Ammon's horn (tissue), 1 donor: ENCODE results near the gene USP17L21.
"Not testable (repeated sequence)": the region's sequence is repeated elsewhere in the genome, so short reads cannot be mapped to it uniquely, and the experiment has no call there.

Experiments used
- DNase-seq: peaks from one replicate; pipeline ENCODE4 v3.0.0-alpha.2; 2016; ENCODE audit warnings: low spot score

USP17L21 gene, protein sequence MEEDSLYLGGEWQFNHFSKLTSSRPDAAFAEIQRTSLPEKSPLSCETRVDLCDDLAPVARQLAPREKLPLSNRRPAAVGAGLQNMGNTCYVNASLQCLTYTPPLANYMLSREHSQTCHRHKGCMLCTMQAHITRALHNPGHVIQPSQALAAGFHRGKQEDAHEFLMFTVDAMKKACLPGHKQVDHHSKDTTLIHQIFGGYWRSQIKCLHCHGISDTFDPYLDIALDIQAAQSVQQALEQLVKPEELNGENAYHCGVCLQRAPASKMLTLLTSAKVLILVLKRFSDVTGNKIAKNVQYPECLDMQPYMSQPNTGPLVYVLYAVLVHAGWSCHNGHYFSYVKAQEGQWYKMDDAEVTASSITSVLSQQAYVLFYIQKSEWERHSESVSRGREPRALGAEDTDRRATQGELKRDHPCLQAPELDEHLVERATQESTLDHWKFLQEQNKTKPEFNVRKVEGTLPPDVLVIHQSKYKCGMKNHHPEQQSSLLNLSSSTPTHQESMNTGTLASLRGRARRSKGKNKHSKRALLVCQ

GRCh38 chr4:9262572-9262971 is at the start of gene USP17L21:
Gene USP17L21 (plus strand): TSS chr4:9262872. CDS start chr4:9262872, 0 bp downstream.
- DNase-seq = not testable (repeated sequence)

GRCh38 chr4:9214701-9215100 is 48.0 kb upstream of the USP17L21 start:
- DNase-seq = not testable (repeated sequence)

DNA sequence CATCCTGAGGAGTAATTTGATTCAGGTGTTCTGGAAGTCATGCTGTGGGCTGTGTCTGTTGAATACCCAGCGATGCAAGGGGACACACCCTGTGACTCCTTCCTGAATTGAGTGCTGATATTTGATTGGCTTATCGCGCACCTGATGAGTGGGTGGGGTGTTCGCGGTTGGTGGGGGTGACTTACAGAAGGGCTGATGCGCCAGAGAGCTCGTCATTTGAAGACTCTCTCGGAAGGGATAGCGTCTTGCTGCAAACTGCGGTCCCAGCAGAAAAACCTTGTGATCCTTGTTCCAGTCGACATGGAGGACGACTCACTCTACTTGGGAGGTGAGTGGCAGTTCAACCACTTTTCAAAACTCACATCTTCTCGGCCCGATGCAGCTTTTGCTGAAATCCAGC is 47.6 kb upstream of the USP17L21 start, which contains the start of gene USP17L11:
TSS of gene USP17L11 (plus strand) at position 301 of the 400 bp plus-strand sequence. CDS start at position 301, 0 bp downstream.
- DNase-seq = not testable (repeated sequence)

DNA sequence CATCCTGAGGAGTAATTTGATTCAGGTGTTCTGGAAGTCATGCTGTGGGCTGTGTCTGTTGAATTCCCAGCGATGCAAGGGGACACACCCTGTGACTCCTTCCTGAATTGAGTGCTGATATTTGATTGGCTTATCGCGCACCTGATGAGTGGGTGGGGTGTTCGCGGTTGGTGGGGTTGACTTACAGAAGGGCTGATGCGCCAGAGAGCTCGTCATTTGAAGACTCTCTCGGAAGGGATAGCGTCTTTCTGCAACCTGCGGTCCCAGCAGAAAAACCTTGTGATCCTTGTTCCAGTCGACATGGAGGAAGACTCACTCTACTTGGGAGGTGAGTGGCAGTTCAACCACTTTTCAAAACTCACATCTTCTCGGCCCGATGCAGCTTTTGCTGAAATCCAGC is 42.8 kb upstream of the USP17L21 start, which contains the start of gene USP17L12:
TSS of gene USP17L12 (plus strand) at position 301 of the 400 bp plus-strand sequence. CDS start at position 301, 0 bp downstream.
- not testable (repeated sequence) for DNase-seq

DNA sequence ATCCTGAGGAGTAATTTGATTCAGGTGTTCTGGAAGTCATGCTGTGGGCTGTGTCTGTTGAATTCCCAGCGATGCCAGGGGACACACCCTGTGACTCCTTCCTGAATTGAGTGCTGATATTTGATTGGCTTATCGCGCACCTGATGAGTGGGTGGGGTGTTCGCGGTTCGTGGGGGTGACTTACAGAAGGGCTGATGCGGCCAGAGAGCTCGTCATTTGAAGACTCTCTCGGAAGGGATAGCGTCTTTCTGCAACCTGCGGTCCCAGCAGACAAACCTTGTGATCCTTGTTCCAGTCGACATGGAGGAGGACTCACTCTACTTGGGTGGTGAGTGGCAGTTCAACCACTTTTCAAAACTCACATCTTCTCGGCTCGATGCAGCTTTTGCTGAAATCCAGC is 38.1 kb upstream of the USP17L21 start, which contains the start of gene USP17L13:
TSS of gene USP17L13 (plus strand) at position 301 of the 400 bp plus-strand sequence. CDS start at position 301, 0 bp downstream.
- DNase-seq = not testable (repeated sequence)

DNA sequence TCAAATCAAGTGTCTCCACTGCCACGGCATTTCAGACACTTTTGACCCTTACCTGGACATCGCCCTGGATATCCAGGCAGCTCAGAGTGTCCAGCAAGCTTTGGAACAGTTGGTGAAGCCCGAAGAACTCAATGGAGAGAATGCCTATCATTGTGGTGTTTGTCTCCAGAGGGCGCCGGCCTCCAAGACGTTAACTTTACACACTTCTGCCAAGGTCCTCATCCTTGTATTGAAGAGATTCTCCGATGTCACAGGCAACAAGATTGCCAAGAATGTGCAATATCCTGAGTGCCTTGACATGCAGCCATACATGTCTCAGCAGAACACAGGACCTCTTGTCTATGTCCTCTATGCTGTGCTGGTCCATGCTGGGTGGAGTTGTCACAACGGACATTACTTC is 32.4 kb upstream of the USP17L21 start:
- DNase-seq = not testable (repeated sequence)

- DNase-seq = not testable (repeated sequence)
Measured at GRCh38 chr4:9234085-9234484, 28.6 kb upstream of the USP17L21 start, which contains the start of gene USP17L15. Gene USP17L15 (plus strand): TSS chr4:9234385. CDS start chr4:9234385, 0 bp downstream.

- DNase-seq = peak; percentile 1
Measured at GRCh38 chr4:9238461-9238860, 24.2 kb upstream of the USP17L21 start.

DNA sequence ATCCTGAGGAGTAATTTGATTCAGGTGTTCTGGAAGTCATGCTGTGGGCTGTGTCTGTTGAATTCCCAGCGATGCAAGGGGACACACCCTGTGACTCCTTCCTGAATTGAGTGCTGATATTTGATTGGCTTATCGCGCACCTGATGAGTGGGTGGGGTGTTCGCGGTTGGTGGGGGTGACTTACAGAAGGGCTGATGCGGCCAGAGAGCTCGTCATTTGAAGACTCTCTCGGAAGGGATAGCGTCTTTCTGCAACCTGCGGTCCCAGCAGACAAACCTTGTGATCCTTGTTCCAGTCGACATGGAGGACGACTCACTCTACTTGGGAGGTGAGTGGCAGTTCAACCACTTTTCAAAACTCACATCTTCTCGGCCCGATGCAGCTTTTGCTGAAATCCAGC is 19.1 kb upstream of the USP17L21 start, which contains the start of gene USP17L17:
TSS of gene USP17L17 (plus strand) at position 301 of the 400 bp plus-strand sequence. CDS start at position 301, 0 bp downstream.
- DNase-seq = not testable (repeated sequence)

DNA sequence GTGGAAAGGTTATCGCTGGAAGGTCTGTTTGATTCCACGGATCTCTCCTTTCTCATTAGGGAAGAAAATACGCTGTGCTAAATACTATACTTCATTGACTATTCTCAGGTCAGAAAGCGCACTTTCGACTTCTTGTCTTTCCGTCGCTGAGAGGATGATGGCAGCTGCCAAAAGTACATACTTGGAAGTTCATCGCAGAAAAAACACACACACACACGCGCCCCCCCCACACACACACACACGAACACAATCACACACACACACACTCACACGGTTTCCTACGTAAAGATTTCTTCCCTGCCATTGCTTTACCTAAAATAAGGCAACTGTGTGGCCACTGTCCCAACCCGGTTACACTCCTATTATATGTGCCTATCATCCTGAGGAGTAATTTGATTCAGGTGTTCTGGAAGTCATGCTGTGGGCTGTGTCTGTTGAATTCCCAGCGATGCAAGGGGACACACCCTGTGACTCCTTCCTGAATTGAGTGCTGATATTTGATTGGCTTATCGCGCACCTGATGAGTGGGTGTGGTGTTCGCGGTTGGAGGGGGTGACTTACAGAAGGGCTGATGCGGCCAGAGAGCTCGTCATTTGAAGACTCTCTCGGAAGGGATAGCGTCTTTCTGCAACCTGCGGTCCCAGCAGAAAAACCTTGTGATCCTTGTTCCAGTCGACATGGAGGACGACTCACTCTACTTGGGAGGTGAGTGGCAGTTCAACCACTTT is 14.6 kb upstream of the USP17L21 start, which contains the start of gene USP17L18:
TSS of gene USP17L18 (plus strand) at position 678 of the 728 bp plus-strand sequence. CDS start at position 678, 0 bp downstream.
- peak; percentile 1 for DNase-seq

DNA sequence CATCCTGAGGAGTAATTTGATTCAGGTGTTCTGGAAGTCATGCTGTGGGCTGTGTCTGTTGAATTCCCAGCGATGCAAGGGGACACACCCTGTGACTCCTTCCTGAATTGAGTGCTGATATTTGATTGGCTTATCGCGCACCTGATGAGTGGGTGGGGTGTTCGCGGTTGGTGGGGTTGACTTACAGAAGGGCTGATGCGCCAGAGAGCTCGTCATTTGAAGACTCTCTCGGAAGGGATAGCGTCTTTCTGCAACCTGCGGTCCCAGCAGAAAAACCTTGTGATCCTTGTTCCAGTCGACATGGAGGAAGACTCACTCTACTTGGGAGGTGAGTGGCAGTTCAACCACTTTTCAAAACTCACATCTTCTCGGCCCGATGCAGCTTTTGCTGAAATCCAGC is 9.6 kb upstream of the USP17L21 start, which contains the start of gene USP17L19:
TSS of gene USP17L19 (plus strand) at position 301 of the 400 bp plus-strand sequence. CDS start at position 301, 0 bp downstream.
- not testable (repeated sequence) for DNase-seq

- not testable (repeated sequence) for DNase-seq
Measured at GRCh38 chr4:9257824-9258223, 4.8 kb upstream of the USP17L21 start, which contains the start of gene USP17L20. Gene USP17L20 (plus strand): TSS chr4:9258124. CDS start chr4:9258124, 0 bp downstream.

DNA sequence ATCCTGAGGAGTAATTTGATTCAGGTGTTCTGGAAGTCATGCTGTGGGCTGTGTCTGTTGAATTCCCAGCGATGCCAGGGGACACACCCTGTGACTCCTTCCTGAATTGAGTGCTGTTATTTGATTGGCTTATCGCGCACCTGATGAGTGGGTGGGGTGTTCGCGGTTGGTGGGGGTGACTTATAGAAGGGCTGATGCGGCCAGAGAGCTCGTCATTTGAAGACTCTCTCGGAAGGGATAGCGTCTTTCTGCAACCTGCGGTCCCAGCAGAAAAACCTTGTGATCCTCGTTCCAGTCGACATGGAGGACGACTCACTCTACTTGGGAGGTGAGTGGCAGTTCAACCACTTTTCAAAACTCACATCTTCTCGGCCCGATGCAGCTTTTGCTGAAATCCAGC is 4.6 kb downstream of the USP17L21 start, which contains the start of gene USP17L22:
TSS of gene USP17L22 (plus strand) at position 301 of the 400 bp plus-strand sequence. CDS start at position 301, 0 bp downstream.
- not testable (repeated sequence) for DNase-seq

DNA sequence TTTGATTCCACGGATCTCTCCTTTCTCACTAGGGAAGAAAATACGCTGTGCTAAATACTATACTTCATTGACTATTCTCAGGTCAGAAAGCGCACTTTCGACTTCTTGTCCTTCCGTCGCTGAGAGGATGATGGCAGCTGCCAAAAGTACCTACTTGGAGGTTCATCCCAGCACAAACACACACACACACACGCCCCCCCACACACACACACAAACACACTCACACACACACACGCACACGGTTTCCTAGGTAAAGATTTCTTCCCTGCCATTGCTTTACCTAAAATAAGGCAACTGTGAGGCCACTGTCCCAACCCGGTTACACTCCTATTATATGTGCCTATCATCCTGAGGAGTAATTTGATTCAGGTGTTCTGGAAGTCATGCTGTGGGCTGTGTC is 9.0 kb downstream of the USP17L21 start:
- DNase-seq = not testable (repeated sequence)
